Stimulated activated CD8-positive, alpha-beta memory T cell treated with anti-CD3 and anti-CD28 coated beads, Interleukin-7, amount 100 ng/mL, for 48 hours (primary cell): Measurements from ENCODE around the gene PLD6.
A peak's percentile ranks its signal among the peaks of the same experiment; 100 is the strongest.

ENCODE experiments used
- DNase-seq, 2 donors: peaks; one replicate each; pipeline ENCODE4 v3.0.0-alpha.2; 2020; ENCODE audit warnings: low read depth in 1 of 2; ENCODE audit errors: extremely low read depth in 1 of 2

Gene PLD6

GRCh38 chr17:17227608-17228520 lies 21.7 kb upstream of the PLD6 start:
- DNase-seq, result no peak

- no peak for DNase-seq
Observed at GRCh38 chr17:17226451-17227265, 20.5 kb upstream of the PLD6 start.

DNA sequence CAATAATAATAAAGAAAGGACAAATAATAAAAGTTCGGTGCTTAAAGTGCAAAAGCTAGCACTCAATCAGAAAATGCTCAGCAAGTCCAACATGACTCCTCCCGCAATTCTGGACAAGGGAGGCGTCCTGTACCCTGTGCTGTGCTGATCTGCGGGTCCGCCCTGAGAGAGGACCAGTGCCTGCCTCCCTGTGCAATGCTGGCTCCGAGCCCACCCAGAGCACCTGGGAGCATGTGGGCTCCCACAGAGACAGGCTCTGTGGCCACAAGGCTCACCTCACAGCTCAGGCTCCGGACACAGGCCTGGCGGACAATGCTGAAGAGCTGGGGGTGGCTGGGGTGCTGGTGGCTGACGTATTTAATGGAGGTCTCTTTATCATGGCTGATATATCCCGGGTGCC lies 19.8 kb upstream of the PLD6 start:
- DNase-seq, result no peak

DNA sequence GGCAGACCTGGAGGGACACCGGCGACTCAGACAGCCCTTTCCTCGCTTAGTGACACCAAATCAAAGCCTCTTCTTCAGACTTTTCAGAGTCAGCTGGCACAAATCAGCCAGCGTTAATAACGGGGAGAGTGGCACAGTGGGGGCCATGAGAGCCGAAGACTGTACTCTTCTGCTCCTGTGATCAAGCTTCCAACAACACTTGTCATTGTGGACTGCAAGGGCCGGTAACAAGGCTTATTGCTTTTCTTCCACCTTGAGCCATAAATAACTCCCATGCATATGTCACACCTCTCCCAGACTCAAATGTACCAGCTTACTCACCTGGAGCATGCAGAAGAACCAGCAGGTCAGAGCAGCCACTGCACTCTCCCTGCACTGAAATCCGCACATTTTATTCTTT lies 18.0 kb upstream of the PLD6 start:
- DNase-seq, result no peak

- no peak for DNase-seq
Observed at GRCh38 chr17:17223736-17224135, 17.6 kb upstream of the PLD6 start.

DNA sequence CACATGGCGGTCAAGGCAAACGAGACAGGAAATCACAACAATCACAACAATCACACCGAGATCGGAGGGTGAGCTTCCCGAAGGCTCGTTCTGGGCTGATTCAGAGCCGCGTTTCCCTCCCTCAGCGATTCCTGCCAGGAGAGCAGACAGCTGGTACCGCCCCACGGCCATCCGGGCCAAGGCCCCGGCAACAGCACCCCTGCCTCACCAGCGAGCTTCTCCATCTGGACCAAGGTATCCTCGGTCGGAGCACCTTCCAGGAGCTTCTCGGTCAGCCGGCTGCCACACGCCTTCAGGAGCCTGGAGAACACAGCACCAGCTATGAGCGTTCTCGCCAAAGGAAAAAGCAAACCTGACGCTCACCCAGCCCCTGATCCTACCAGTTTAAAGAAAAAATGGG lies 15.2 kb upstream of the PLD6 start:
- no peak for DNase-seq

- DNase-seq, result no peak
Observed at GRCh38 chr17:17220529-17220928, 14.4 kb upstream of the PLD6 start.

GRCh38 chr17:17217995-17218394 lies 11.9 kb upstream of the PLD6 start:
- DNase-seq, result no peak

GRCh38 chr17:17216776-17217175 lies 10.6 kb upstream of the PLD6 start:
- no peak for DNase-seq

- DNase-seq, result no peak
Observed at GRCh38 chr17:17216236-17216635, 10.1 kb upstream of the PLD6 start.

- DNase-seq, result no peak
Observed at GRCh38 chr17:17215575-17215974, 9.4 kb upstream of the PLD6 start.

DNA sequence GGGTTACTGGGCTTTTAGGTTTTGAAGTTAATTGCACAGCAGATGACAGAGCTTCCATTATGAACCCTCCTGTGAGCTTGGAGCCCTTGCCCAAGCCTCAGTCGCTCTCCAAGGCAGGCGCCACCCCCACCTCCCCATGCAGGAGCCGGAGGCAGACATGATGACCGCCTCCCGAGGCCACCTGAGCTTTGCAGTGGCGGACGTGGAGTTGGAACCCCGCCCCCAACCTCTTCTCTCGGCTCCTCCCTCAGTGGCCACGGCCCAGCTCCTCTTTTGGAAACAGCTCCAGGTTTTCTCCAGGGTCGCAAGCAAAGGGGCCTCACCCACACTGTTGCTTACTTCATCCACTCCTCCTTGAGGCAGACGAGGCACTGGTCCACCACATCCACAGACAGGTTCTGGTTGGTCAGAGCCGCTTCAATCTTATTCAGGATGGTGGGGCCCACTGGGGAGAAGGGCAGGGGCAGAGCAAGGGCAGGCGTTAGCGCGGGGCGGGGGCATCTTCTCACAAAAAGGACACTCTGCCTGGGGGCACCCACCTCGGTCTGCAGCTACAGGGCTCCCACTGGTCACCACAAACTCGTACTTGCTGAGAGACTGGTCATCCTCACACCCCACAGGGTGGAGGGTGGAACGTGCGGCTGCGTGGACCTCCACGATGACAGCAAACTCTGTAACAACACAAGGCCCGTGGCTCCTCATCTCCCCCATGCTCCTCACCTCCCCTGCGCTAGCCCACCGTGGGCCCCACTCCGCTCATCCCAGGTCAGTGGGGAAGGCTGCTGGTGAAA lies 8.7 kb upstream of the PLD6 start:
- DNase-seq, result no peak

DNA sequence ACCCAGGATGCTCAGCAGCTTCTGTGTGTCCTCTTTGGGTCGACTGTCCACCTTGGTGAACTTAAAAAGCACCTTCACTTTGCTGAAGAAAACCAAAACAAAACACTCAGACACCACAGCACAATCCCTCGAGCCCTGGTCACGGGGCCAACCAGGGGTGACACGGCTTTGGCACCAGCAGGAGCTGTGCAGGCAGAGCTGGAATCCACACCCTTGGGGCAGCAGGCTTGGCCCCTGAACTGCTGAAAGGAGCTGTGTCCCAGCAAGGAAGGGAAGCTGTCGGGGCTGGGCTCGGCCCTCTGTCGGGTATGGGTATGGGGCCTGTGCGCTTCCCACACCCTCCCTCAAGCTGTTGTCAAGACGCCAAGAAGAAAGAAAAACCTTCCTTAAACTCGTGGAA lies 7.6 kb upstream of the PLD6 start:
- no peak for DNase-seq

- no peak for DNase-seq
Observed at GRCh38 chr17:17207998-17208397, 1.9 kb upstream of the PLD6 start.

- no peak for DNase-seq
Observed at GRCh38 chr17:17206913-17207335, 791 bp upstream of the PLD6 start.

DNA sequence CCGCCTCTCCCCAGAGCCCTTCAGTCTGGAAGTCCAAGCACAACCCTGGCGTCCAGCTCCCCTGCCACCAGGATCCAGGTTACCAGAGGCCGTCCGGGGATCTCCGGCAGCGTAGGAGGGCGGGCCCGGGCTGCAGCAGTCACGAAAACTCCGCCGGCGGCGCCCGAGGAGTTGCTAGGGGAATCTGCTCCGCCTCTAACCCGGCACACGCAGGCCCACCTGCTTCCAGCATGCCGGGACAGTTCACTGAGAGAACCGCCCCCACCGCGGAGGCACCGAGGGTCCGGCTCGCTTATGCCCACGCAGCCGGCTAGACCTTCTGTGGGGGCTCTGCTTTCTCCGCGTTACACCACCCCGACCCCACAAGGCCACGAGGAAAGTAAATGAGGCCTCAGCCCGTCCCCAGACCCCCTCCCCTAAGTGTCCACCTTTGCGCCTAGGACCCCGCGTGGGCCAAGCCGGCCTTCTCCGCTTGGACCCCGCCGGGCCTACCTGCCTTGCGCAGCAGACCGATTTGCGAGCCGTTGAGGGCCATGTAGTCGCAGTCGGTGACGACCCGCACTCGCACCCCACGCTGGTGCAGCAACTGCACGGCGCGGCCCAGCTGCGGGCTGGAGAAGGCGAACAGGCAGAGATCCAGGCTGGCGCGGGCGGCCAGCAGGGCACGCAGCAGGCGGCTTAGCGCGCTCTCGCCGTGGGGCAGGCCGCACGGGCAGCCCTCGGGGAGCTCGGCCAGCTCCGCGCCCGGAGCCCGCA lies 587 bp downstream of the PLD6 start:
- peak; percentile 37 to 40 for DNase-seq

GRCh38 chr17:17204635-17205231 lies 1.4 kb downstream of the PLD6 start:
- DNase-seq, result no peak

- DNase-seq, result no peak
Observed at GRCh38 chr17:17204041-17204591, 2.0 kb downstream of the PLD6 start.

GRCh38 chr17:17203173-17203730 lies 2.9 kb downstream of the PLD6 start:
- no peak for DNase-seq
